A172 (cell line): ENCODE measurements around the gene TIMM44. TPM values are rescaled to one million over a fixed set of nuclear protein-coding genes. Genes with fewer than 3 reads are reported as not detected.

Experiments used
- total RNA-seq: library from RNA; depleted of rRNA; stranded (reverse); fragments of >200 nt; shearing (Covaris generic); gene quantifications from 2 replicates; pipeline ENCODE4 v1.2.3, GENCODE V29; 2014; rRNA removed

Gene TIMM44
- total RNA-seq, 1 experiment from 2014 or later = 92.0 TPM

Other genes starting within 250 kb of the TIMM44 start
- gene FCER2, start 241.5 kb downstream of the TIMM44 start, total RNA-seq = not detected in 2 replicates
- not detected in 2 replicates for gene CLEC4G, start 211.6 kb downstream of the TIMM44 start, total RNA-seq
- not detected in 2 replicates for gene CD209, start 196.1 kb downstream of the TIMM44 start, total RNA-seq
- 0.12 TPM in 1 of 2 replicates, not detected in the other for gene CLEC4M, start 180.4 kb downstream of the TIMM44 start, total RNA-seq
- gene EVI5L, start 113.4 kb downstream of the TIMM44 start, total RNA-seq = 20.2 and 21.1 TPM in 2 replicates
- 1.0 and 1.2 TPM in 2 replicates for gene PRR36, start 69.3 kb downstream of the TIMM44 start, total RNA-seq
- 30.8 and 33.7 TPM in 2 replicates for gene LRRC8E, start 55.2 kb downstream of the TIMM44 start, total RNA-seq
- gene MAP2K7, start 39.8 kb downstream of the TIMM44 start, total RNA-seq = 7.1 and 12.7 TPM in 2 replicates
- 0.34 TPM in 1 of 2 replicates, not detected in the other for gene TGFBR3L, start 28.8 kb downstream of the TIMM44 start, total RNA-seq
- 30.6 and 44.5 TPM in 2 replicates for gene SNAPC2, start 23.3 kb downstream of the TIMM44 start, total RNA-seq
- gene CTXN1, start 17.5 kb downstream of the TIMM44 start, total RNA-seq = 24.3 and 37.0 TPM in 2 replicates
- gene ELAVL1, start 62.0 kb upstream of the TIMM44 start, total RNA-seq = 69.3 and 79.7 TPM in 2 replicates
- gene CCL25, start 109.1 kb upstream of the TIMM44 start, total RNA-seq = not detected in 2 replicates
- gene FBN3, start 205.9 kb upstream of the TIMM44 start, total RNA-seq = 0.62 TPM in 1 of 2 replicates, not detected in the other